SW480 (cell line): ENCODE results near the gene FBLN1.
"Not testable (repeated sequence)": the region's sequence is repeated elsewhere in the genome, so short reads cannot be mapped to it uniquely, and the experiment has no call there.

Experiments
- DNase-seq: peaks from one replicate; pipeline ENCODE4 v3.0.0-alpha.2; 2016; ENCODE audit warnings: low spot score

FBLN1 gene

DNA sequence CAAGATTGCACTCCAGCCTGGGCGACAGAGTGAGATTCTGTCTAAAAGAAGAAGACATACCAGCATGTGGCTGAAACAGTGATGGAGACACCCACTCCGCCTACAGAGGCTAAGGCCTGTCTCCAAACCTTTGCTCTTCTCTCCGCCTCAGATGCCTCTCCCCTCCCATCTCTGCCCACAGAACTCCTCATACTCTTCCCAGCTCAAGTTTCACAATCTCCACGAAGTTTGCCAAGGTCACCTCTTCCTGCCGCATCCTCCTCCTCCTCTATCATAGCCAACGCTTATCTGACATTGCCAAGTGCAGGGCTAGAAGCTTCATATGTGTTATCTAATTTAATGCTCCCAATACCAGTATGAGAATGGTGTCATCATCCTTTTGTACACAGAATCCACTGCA is 25.9 kb upstream of the FBLN1 start:
- no peak for DNase-seq

DNA sequence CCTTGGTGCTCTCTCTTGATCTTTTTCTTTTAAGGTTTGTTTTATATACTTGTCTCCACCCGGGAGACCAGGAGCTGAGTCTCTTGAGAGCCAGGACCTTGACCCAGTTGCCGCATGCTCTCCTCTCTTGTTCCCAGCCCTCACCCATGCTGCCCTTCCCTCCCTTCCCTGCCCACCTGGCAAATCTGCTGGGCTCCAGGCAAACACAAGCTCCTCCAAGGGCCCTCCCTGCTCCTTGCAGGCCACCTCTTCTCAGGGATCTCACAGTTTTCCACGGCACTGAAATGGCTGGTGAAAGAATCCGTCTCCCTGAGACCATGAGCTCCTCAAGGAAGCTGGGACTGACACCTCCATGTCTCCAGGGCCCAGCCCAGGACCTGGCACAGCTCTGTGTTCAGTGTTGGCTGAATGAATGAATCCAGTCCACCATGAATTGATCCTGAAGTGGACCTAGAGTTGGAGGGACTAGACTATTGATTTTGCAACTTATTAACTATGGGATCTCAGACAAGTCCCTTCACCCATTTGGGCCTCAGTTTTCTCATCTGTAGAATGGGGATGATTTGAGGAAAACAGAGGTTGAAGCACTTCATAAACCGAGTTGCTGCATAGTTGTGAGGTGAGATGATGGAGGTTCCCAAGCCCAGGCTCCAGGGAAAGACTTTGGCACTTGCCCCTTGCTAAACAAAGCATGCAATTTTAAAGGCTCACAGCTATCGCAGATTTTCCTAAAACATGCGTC is 25.1 kb upstream of the FBLN1 start:
- DNase-seq, result no peak

DNA sequence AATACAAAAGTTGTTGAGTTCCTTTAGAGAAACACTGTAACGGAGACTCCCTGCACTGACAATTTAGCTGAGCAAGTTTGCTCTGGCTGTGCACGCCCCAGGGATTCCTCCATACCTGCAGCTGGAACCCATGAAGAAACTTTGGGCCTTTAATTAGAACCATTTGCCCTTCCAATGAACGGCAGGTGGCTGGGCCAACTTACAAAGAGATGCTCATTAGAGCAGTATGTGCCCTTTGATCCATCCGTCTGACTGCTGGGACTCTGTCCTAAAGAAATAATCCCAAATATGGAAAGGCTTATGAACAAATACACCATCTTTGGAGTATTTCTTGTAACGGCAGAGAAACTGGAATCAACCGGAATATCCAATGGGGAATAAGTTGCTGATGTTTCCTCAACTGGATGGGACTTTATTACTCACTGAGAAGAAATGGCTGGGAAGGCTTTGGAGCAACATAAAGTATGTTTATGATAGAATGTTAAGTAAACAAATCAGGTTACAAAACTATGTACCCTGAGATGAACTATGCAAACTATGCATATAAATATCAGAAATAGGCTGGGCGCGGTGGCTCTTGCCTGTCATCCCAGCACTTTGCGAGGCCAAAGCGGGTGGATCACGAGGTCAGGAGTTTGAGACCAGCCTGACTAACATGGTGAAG is 24.4 kb upstream of the FBLN1 start:
- peak; percentile 31 for DNase-seq

DNA sequence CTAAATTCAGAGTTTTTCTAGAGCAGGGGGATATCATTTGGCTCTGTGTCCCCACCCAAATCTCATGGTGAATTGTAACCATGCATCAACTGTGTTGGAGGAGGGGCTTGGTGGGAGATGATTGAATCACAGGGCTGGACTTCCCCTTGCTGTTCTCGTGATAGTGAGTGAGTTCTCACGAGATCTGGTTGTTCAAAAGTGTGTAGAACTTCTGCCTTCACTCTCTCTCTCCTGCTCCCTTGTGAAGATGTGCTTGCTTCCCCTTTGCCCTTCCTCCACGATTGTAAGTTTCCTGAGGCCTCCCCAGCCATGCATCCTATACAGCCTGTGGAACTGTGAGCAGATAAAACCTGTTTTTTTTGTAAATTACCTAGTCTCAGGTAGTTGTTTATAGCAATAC is 22.0 kb upstream of the FBLN1 start:
- DNase-seq, result no peak

- no peak for DNase-seq
Observed at GRCh38 chr22:45481661-45482060, 21.0 kb upstream of the FBLN1 start.

GRCh38 chr22:45482169-45482568 is 20.5 kb upstream of the FBLN1 start:
- DNase-seq, result no peak

- no peak for DNase-seq
Observed at GRCh38 chr22:45483319-45483718, 19.4 kb upstream of the FBLN1 start.

DNA sequence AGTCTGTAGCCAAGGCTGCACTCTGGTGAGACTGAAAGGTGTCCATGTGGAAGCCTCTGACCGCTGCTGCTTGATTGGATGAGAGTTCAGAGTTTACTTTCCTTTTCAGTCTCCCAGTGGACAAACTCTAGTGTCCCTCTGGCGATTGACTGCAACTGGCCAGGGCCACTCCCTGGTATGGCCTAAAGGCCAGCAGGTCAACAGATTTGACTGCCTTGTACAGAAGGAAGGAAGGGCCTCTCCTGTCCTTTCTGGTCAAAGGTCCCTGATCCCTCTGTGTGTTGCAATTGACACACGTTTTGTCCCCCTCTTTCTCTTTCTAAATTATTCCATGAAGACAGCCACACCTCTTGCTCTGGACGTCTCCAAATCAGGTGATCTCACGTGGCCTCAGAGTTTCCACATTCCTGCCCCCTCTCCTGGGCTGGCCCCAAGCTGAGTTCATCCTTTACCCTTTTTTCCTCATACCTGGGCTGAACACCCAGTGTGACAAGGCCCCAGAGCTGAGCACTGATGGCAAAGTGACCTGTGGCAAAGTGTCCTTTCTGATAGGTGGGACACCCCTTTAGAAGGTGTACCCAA is 18.7 kb upstream of the FBLN1 start:
- DNase-seq, result no peak

DNA sequence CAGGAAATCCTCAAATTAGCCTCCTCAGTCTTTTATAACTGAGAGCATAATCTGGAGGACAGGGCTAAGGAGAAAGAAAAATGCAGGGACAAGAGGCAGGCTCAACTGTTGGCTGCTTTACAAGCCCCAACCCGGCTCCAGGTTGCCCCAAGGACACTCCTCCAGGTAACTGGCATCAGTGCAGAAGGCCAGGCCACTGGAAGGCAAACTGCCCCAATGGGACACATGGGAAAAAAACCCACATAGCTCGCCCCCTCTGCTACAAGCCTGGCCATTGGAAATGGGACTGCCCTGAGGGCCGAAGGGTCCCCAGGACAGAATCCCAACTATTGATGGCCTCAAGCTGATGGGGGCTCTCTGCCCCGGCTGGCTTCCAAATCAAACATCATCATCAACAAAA is 17.9 kb upstream of the FBLN1 start:
- no peak for DNase-seq

- no peak for DNase-seq
Observed at GRCh38 chr22:45485261-45485660, 17.4 kb upstream of the FBLN1 start.

DNA sequence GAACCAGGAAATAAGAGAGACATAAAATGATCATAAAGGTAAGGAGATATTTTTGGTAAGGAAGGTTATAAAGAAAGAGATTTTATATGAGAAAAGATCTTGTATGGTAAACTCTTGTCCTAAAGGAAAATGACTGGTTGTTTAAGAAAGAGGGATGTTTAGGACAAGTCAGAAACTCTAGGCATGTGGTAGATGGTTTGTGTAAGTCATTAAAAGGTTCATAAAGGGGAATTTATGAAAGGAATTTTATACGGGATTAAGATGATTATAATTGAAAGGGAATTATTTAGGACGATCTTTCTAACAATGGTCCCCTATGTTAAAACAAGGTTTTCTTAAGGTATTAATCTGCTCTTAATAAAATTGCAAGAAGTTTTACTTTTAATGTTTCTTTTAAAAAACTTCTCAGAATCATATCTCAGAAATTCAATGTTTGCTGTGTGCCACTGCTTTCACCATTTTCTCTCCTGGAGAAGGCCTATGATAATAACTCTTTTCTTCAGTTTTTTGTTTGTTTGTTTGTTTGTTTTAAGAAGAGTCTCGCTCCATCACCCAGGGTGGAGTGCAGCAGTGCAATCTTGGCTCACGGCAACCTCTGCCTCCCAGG is 13.8 kb upstream of the FBLN1 start:
- DNase-seq, result no peak

DNA sequence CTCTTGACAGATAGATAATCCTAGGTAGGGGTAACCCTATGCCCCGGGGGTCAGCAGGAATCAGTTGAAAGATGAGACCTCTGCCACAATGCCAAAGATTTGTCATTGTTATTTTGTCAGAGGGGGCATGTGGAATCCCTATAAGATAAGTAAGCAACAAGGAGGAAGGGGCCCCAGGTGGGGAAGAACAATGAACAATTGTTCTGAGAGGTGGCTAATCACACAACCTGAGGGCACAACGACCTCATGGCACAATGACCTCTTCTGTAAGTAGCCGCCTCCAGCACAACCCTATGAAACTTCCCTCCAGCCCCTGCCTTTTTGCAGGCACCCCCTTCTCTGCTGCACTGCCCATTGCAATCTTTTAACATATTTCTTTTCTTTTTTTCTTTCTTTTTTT is 11.8 kb upstream of the FBLN1 start:
- DNase-seq, result no peak

- no peak for DNase-seq
Observed at GRCh38 chr22:45491841-45492240, 10.8 kb upstream of the FBLN1 start.

DNA sequence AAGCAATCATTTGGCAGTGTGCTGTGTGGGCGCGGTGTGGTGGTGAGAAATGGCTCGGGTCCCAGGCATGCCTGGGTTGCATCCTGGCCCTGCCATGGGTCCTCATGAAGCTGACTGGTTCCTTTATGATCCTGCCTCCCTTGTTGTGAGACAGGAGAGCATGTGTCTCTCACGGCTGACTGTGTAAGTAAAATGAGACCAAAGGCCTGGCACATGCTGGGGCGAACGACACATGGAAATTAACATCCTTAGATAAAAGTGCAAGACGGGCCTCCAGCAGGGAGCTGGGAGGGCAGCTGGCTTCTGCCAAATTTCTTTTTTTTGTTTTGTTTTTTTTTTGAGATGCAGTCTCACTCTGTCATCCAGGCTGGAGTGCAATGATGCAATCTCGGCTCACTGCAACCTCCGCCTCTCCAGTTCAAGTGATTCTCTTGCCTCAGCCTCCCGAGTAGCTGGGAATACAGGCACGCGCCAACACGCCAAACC is 9.4 kb upstream of the FBLN1 start:
- DNase-seq, result no peak

DNA sequence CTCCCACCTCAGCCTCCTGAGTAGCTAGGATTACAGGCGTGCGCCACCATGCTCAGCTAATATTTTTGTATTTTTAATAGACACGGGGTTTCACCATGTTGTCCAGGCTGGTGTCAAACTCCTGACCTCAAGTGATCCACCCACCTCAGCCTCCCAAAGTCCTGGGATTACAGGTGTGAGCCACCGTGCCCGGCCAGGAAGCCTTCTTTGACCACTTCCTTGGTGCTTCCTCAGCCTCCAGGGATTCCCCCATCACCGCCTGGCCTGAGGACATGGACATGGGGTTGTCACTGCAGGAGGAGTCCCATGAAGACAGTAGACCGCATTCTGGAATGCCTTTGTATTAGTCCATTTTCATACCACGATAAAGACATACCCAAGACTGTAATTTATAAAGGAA is 8.4 kb upstream of the FBLN1 start:
- DNase-seq, result not testable (repeated sequence)

DNA sequence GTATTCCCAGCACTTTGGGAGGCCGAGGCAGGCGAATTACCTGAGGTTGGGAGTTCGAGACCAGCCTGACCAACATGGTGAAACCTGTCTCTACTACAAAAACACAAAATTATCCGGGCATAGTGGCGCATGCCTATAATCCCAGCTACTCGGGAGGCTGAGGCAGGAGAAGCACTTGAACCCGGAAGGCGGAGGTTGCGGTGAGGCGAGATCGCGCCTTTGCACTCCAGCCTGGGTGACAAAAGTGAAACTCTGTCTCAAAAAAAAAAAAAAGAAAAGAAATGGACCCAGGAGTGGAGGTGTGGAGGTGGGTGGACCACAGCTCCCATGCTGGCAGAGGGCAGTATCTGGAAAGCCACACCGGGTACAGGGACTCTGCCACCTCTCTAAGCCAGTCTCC is 7.1 kb upstream of the FBLN1 start:
- DNase-seq, result not testable (repeated sequence)

DNA sequence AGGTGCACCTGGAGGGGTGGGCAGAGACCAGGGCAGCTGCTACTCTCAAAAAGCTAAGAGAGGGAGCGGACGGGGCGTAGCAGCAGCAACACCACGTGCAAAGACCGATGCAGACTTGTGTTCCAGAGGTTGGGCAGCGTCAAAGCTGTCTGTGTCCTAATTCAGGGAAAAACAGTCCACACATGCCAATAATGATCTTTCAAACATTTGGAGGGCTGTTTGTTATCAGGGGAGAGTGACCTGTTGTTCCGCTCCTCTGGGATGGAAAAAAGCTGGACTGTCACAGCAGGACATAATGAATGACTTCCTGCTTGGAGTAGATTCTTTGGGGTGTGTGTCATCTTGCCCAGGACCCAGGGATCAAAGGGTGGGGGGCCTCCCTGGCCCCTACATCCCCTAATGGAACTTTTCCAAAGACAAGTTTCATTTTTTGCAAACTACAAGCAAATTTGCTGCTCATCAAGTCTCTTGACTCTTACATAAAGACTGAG is 6.2 kb upstream of the FBLN1 start:
- peak; percentile 18 for DNase-seq

- no peak for DNase-seq
Observed at GRCh38 chr22:45497351-45498145, 5.1 kb upstream of the FBLN1 start.

GRCh38 chr22:45499746-45500145 is 2.9 kb upstream of the FBLN1 start:
- DNase-seq, result peak; percentile 33

DNA sequence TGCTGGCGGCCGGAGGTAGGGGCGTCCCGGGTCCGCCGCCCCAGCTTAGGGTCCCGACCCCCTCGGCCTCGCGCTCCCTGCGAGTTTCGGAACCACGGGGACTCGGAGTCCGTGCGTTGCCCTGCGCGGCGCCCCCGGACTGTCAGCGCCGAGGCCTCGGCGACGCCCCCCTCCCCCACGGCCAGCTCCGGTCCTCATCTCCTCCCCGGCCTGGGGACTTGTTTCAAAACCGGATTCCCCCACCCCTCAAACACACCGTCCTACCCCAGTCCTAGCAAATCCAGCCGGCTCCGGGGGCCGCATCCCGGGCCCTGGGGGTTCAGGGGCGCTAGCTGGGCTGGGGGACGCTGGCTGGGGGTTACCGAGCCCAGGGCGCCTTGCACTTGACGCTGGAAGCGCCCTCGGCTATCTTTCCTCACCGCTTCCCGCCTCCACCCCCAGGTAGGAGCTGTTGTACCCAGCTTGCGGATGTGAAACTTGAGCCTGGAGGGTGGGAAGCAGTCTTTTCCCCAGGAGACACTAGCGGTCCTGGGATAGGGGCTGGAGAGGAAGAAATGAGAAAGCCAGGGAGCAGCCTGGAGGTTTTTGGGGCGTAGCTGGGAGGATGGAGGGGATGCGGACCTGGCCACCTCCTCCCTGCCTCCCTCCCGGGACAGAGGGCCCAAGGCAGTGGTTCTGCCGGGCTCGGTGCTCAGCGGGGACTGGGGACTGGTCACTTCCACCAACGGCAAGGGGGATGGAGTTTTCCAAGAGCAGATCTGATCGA is 550 bp downstream of the FBLN1 start:
- no peak for DNase-seq

- DNase-seq, result no peak
Observed at GRCh38 chr22:45503816-45504372, 1.2 kb downstream of the FBLN1 start.
